Adrenal gland (tissue), 12 donors: ENCODE results near the gene TRAPPC5. TPM values are rescaled to one million over a fixed set of nuclear protein-coding genes. Genes with fewer than 3 reads are reported as not detected.

Source experiments
- DNase-seq, 7 donors: peaks; one replicate each; pipeline ENCODE4 v3.0.0-alpha.2; 2019 to 2020
- H3K27ac ChIP-seq, 5 donors: fragments of 200-600 bp; sonication (generic) in 4 of 5; 1 replicate in 3 of 5; 2 replicates in 2 of 5; pipeline versions ENCODE4 v1.5.1 to v1.8.0; 2016 to 2020; ENCODE audit warnings: mild to moderate bottlenecking in 1 of 5
- H3K27me3 ChIP-seq: fragments of 200-600 bp; 2 replicates; pipeline ENCODE4 v1.8.0; 2021
- H3K36me3 ChIP-seq, 2 donors: fragments of 200-600 bp; replicated peaks in 1 of 2; 1 replicate in 1 of 2; 2 replicates in 1 of 2; pipeline versions ENCODE4 v1.5.1 to v1.8.0; 2018 to 2022
- H3K4me1 ChIP-seq, 2 donors: fragments of 200-600 bp; replicated peaks in 1 of 2; 1 replicate in 1 of 2; 2 replicates in 1 of 2; pipeline versions ENCODE4 v1.5.1 to v1.8.0; 2018 to 2021
- H3K4me3 ChIP-seq, 4 donors: fragments of 200-600 bp; sonication (generic) in 3 of 4; one replicate each; pipeline ENCODE4 v1.5.1; 2016 to 2018
- H3K9me3 ChIP-seq, 3 donors: fragments of 200-600 bp; sonication (generic) in 1 of 3; replicated peaks in 1 of 3; 1 replicate in 2 of 3; 2 replicates in 1 of 3; pipeline versions ENCODE4 v1.5.1 to v1.8.0; 2016 to 2021
- POLR2A ChIP-seq, 2 donors: fragments of 450-650 bp; IDR thresholded peaks; one replicate each; pipeline ENCODE4 v1.6.1; 2017; ENCODE audit warnings: antibody characterized with exemption in 2 of 2, mild to moderate bottlenecking in 2 of 2, moderate library complexity in 1 of 2
- WGBS, 4 donors: extraction: QIAGEN DNeasy Blood & Tissue Kit in 2 of 4; methylation state at CpG; one replicate each; pipeline versions ENCODE4 v1.1.5 to v1.1.7; 2013 to 2017; 5-methylcytosine and 5-hydroxymethylcytosine counted together
- intact Hi-C, 2 donors: fragments of 100-400 bp; cut with DNase I; formaldehyde crosslinking; loops; one replicate each; pipeline versions ENCODE4 v1.14.1 to v1.15.0; 2022 to 2023
- polyA plus RNA-seq, 3 donors: library from polyadenylated mRNA; stranded (reverse); fragments of 200-250 nt in 2 of 3; fragments of 350-450 nt in 1 of 3; fragmentation: Illumina TruSeq in 1 of 3; extraction: RNeasy Lipid Tissue Mini Kit (QIAGEN cat#74804) in 1 of 3; gene quantifications; one replicate each; pipeline ENCODE4 v1.2.3, GENCODE V29; 2013 to 2014
- total RNA-seq, 9 donors: library from RNA; depleted of rRNA in 4 of 9; stranded (reverse); fragments of >200 nt in 4 of 9; fragments of 120-200 nt in 1 of 9; fragmentation: NEBNext Ultra II Directional in 1 of 9; extraction: Animal tissue kit (Norgen Biotek cat#: 25700) in 1 of 9; gene quantifications; one replicate each; pipeline versions ENCODE4 v1.1.0 to v1.2.4, GENCODE V29; 2013 to 2023
- TF ChIP-seq, protein P1 (sequence below), 6 experiments: fragments of 450-650 bp in 4 of 6; fragments of 200-600 bp in 2 of 6; sonication (generic) in 1 of 6; IDR thresholded peaks; 1 replicate in 5 of 6; 2 replicates in 1 of 6; pipeline versions ENCODE4 v1.5.1 to v1.8.0; 2016 to 2021; ENCODE audit warnings: antibody characterized with exemption in 6 of 6, mild to moderate bottlenecking in 2 of 6, moderate library complexity in 1 of 6
- donor health status: healthy with polysubstance abuse.
- donor health status: Bipolar disorder and iron deficiency.
- donor health status: DM: yes; HTN: yes; CAD: no.
- donor health status: DM: no; HTN: no; CAD: no.
- donor health status: DM: no; HTN: no; CAD: no.
- donor health status: DM: yes; HTN: yes; CAD: no.

Gene TRAPPC5
- total and polyA plus RNA-seq, 12 donors = 5.6 to 502 (median 153) TPM

DNA sequence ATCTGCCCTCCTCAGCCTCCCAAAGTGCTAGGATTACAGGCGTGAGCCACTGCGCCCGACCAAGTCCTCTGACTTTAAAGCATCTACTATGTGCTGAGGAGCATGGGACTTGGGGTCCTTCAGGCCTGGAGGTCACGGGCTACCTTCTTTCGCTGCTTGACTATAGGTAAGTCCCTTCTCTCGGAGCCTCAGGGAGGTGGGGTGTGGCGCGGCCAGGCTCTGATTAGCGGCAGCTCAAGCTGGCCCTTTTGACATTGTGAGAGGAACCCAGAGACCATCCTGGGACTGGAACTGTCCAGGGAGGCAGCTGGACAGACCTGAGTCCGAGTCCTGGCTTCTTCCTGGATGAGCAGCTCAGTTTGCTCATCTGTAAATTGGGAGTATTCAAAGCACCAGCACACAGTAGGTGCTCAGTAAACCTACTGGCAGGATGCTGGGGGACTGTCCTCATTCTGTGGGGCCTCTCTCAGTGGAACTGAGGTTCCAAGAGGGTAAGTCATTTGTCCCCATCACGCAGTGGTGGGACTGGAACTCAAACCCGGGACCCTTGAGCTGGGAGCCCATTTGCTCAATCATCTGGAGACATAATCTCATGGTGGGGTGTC, 20.5 kb downstream of the TRAPPC5 start:
- H3K4me3 ChIP-seq = no peak overlapping the region
- H3K27ac ChIP-seq = no peak overlapping the region
- peaks cover 5% of the 10 kb centered on the region for H3K27me3 ChIP-seq
- H3K4me1 ChIP-seq = no peaks in the 10 kb centered on the region
- WGBS, 4 donors = 79 to 94% (median 85%) methylated on average over 5 to 12 of the region's 12 CpGs
- H3K36me3 ChIP-seq = no peaks in the 10 kb centered on the region
- TF ChIP-seq, protein P1, sequence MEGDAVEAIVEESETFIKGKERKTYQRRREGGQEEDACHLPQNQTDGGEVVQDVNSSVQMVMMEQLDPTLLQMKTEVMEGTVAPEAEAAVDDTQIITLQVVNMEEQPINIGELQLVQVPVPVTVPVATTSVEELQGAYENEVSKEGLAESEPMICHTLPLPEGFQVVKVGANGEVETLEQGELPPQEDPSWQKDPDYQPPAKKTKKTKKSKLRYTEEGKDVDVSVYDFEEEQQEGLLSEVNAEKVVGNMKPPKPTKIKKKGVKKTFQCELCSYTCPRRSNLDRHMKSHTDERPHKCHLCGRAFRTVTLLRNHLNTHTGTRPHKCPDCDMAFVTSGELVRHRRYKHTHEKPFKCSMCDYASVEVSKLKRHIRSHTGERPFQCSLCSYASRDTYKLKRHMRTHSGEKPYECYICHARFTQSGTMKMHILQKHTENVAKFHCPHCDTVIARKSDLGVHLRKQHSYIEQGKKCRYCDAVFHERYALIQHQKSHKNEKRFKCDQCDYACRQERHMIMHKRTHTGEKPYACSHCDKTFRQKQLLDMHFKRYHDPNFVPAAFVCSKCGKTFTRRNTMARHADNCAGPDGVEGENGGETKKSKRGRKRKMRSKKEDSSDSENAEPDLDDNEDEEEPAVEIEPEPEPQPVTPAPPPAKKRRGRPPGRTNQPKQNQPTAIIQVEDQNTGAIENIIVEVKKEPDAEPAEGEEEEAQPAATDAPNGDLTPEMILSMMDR (IDR thresholded peaks at IDR 0.05) = no peak
- no peak for TF ChIP-seq POLR2A (IDR thresholded peaks at IDR 0.05)
- no peak for DNase-seq
- intact Hi-C loops = no loop called here
- H3K9me3 ChIP-seq = no peaks in the 10 kb centered on the region

DNA sequence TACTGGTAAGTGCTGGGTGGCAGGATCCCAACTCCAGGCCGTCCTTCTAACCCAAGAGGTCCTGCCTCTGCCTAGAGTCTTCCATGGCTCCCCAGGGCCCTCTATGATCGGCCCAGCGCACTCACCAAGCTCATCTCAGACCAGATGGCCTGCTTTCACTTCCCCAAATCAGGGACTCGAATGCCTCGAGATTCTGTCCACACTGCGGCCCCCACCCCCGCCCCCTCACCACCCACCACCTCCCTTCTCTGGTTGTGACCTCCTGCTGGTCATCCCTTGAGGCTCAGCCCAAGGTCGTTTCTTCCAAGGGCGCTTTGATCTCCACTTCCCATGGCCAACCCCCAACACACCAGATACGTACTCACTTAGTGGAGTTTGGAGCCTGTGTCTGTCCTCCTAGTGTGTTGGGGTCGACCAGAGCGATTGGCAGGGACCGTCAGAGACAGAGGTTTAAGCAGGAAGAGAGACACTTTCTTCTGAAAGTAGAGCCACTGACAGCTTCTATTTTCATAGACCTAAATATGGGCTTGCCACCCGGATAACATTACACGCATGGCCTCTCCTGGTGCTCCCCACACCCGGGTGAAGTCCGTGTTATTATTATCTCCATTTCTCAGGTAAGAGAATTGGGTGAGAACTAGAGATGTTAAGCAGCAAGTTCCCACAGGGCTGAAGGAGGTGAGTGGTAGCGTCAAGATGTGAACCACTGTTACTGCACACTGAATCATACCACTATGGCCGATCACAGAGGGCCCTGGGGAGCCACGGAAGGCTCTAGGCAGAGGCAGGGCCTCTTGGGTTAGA, 21.2 kb downstream of the TRAPPC5 start, which contains the start of gene FCER2:
Gene FCER2 (minus strand): TSS at position 478 of the 804 bp plus-strand sequence. CDS start 2,371 bp downstream, outside the sequence.
- TF ChIP-seq, protein P1 (IDR thresholded peaks at IDR 0.05) = no peak
- no peak for TF ChIP-seq POLR2A (IDR thresholded peaks at IDR 0.05)
- 49 to 54% (median 50%) methylated on average over 17 to 20 of the region's 20 CpGs for WGBS, 4 donors
- peaks cover 5% of the 10 kb centered on the region for H3K27me3 ChIP-seq

GRCh38 chr19:7703332-7703731, 22.7 kb downstream of the TRAPPC5 start:
- no peak for TF ChIP-seq POLR2A (IDR thresholded peaks at IDR 0.05)
- TF ChIP-seq, protein P1 (IDR thresholded peaks at IDR 0.05) = no peak
- Histone ChIP-seq H3K9me3 (no peaks in the 10 kb centered on the region), H3K27ac (no peak overlapping the region), H3K4me1 (no peaks in the 10 kb centered on the region), H3K27me3 (peaks cover 4% of the 10 kb centered on the region), H3K4me3 (no peak overlapping the region), H3K36me3 (no peaks in the 10 kb centered on the region)
- 75 to 80% (median 76%) methylated on average over 8 of the region's 8 CpGs for WGBS, 4 donors
- DNase-seq = no peak
- intact Hi-C loops = no loop called here

More for the DNA sequence above, 21.2 kb downstream of the TRAPPC5 start, which contains the start of gene FCER2:
- Histone ChIP-seq H3K36me3 (no peaks in the 10 kb centered on the region), H3K4me3 (no peak within 1 kb of the TSS), H3K9me3 (no peaks in the 10 kb centered on the region), H3K4me1 (no peaks in the 10 kb centered on the region), H3K27ac (no peak within 1 kb of the TSS)
- intact Hi-C loops = no loop called here
- no peak for DNase-seq

DNA sequence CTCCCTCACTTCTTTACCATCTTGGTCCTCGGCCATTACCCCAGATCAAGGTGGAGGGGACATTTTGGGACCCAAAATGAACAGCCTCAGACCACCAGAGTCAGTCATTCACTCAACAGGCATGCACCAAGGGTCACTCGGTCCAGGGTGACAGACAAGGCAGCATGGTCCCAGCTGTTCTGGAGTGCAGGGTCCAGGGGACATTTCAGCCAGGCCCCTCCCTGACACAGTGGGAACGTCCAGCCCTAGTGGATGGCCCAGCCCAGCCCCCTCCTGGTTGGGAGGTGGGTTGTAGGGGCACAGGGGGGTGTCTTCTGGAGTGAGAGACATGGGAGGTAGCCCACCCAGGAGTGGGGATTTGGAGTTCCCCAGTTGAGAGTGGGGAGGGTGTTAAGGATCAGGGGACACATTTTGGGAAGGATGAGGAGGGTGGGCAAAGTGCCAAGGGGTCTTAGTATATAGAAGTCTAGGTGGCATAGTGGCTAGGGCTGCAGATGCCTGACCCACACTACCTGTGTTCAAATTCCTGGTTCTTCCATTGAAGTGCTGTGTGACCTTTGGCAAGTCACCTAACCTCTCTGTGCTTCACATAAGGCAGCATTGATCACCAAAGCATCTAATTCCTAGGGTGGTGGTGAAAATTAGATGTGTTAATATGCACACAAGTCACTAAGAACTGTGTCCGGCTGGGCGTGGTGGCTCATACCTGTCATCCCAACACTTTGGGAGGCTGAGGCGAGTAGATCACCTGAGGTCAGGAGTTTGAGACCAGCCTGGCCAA, 23.8 kb downstream of the TRAPPC5 start:
- no peak for DNase-seq
- Histone ChIP-seq H3K4me1 (no peaks in the 10 kb centered on the region), H3K36me3 (no peaks in the 10 kb centered on the region), H3K4me3 (no peak overlapping the region), H3K9me3 (no peaks in the 10 kb centered on the region), H3K27me3 (no peaks in the 10 kb centered on the region), H3K27ac (no peak overlapping the region)
- TF ChIP-seq POLR2A (IDR thresholded peaks at IDR 0.05) = no peak
- TF ChIP-seq, protein P1 (IDR thresholded peaks at IDR 0.05) = no peak
- WGBS, 4 donors = 70 to 83% (median 73%) methylated on average over 6 of the region's 6 CpGs
- intact Hi-C loops = no loop called here
